ENCODE results near the gene FAM32A. TPM values are rescaled to one million over a fixed set of nuclear protein-coding genes. Genes with fewer than 3 reads are reported as not detected.

The FAM32A gene
- total and polyA plus RNA-seq, 2 donors (not counting 1 experiment from before 2014, with no cell fraction given): 53.4 to 62.0 TPM

GRCh38 chr19:16229322-16229641 lies 44.1 kb downstream of the FAM32A start:
- Histone ChIP-seq H2AFZ (ENCODE audit: insufficient read depth, low read depth, low read length, poor library complexity, severe bottlenecking) (no peak overlapping the region), H3K9ac (ENCODE audit: low read length) (no peak overlapping the region), H3K27ac (ENCODE audit: low read length in 2 of 2) (no peak overlapping the region), H3K79me2 (ENCODE audit: control insufficient read depth, insufficient read depth, low read length) (peaks cover 47% of the 10 kb centered on the region), H3K4me2 (replicated peaks; ENCODE audit: low read depth, low read length, poor library complexity, severe bottlenecking) (no peak overlapping the region), H4K20me1 (ENCODE audit: control insufficient read depth, insufficient read depth, low read length, poor library complexity, severe bottlenecking) (peaks cover 20% of the 10 kb centered on the region), H3K4me3 (ENCODE audit: control extremely low read depth in 1 of 5, extremely low read depth in 1 of 5, insufficient read depth in 1 of 5, low read depth in 2 of 5, low read length in 4 of 5) (no peak overlapping the region), H3K27me3 (replicated peaks in 1 of 4; ENCODE audit: control extremely low read depth in 1 of 4, control insufficient read depth in 3 of 4, insufficient read depth in 4 of 4, low read length in 3 of 4) (no peaks in the 10 kb centered on the region), H3K4me1 (ENCODE audit: control insufficient read depth in 2 of 2, insufficient read depth in 2 of 2, low read length in 2 of 2) (no peaks in the 10 kb centered on the region), H3K9me3 (ENCODE audit: control extremely low read depth in 1 of 3, control insufficient read depth in 2 of 3, insufficient read depth in 1 of 3, low read length in 2 of 3) (no peaks in the 10 kb centered on the region), H3K36me3 (replicated peaks in 1 of 2; ENCODE audit: control extremely low read depth in 1 of 2, control insufficient read depth in 1 of 2, extremely low read depth in 1 of 2, insufficient read depth in 2 of 2, low read length in 1 of 2) (peaks cover 0 to 89% of the 10 kb centered on the region in 2 experiments)
- WGBS (ENCODE audit: insufficient coverage): 94% methylated on average over 9 of the region's 9 CpGs
- H3K27me3 Mint-ChIP-seq: no peaks in the 10 kb centered on the region
- H3K9me3 Mint-ChIP-seq (ENCODE audit: insufficient read depth): no peaks in the 10 kb centered on the region
- no peak overlapping the region for H3K4me3 Mint-ChIP-seq
- no peak for ATAC-seq (ENCODE audit: low read depth)
- no peak for DNase-seq
- intact Hi-C loops (cut with micrococcal nuclease): no loop called here
- CTCF ChIA-PET: no interaction called here
- no peaks in the 10 kb centered on the region for H3K4me1 Mint-ChIP-seq
- no peak overlapping the region for H3K27ac Mint-ChIP-seq
- TF ChIP-seq EZH2 (IDR thresholded peaks at IDR 0.05; ENCODE audit: borderline replicate concordance, insufficient read depth, low read depth, low read length, poor library complexity, severe bottlenecking) (no peak), CTCF (IDR thresholded peaks at IDR 0.05) (no peak)
- POLR2A ChIA-PET: no interaction called here

GRCh38 chr19:16232127-16232526 lies 46.9 kb downstream of the FAM32A start:
- Histone ChIP-seq H3K27me3 (replicated peaks in 1 of 4; ENCODE audit: control extremely low read depth in 1 of 4, control insufficient read depth in 3 of 4, insufficient read depth in 4 of 4, low read length in 3 of 4) (no peaks in the 10 kb centered on the region), H3K9me3 (ENCODE audit: control extremely low read depth in 1 of 3, control insufficient read depth in 2 of 3, insufficient read depth in 1 of 3, low read length in 2 of 3) (peaks cover 0 to under 1% (median 0%) of the 10 kb centered on the region in 3 donors), H3K9ac (ENCODE audit: low read length) (no peak overlapping the region), H2AFZ (ENCODE audit: insufficient read depth, low read depth, low read length, poor library complexity, severe bottlenecking) (no peak overlapping the region), H3K4me2 (replicated peaks; ENCODE audit: low read depth, low read length, poor library complexity, severe bottlenecking) (no peak overlapping the region), H3K79me2 (ENCODE audit: control insufficient read depth, insufficient read depth, low read length) (peaks cover 21% of the 10 kb centered on the region), H3K27ac (ENCODE audit: low read length in 2 of 2) (no peak overlapping the region), H3K4me1 (ENCODE audit: control insufficient read depth in 2 of 2, insufficient read depth in 2 of 2, low read length in 2 of 2) (no peaks in the 10 kb centered on the region), H4K20me1 (ENCODE audit: control insufficient read depth, insufficient read depth, low read length, poor library complexity, severe bottlenecking) (peaks cover 5% of the 10 kb centered on the region), H3K4me3 (ENCODE audit: control extremely low read depth in 1 of 5, extremely low read depth in 1 of 5, insufficient read depth in 1 of 5, low read depth in 2 of 5, low read length in 4 of 5) (no peak overlapping the region), H3K36me3 (replicated peaks in 1 of 2; ENCODE audit: control extremely low read depth in 1 of 2, control insufficient read depth in 1 of 2, extremely low read depth in 1 of 2, insufficient read depth in 2 of 2, low read length in 1 of 2) (peaks cover 0 to 77% of the 10 kb centered on the region in 2 experiments)
- DNase-seq (no peak), ATAC-seq (ENCODE audit: low read depth) (no peak)
- Mint-ChIP-seq H3K4me1 (peaks cover 7% of the 10 kb centered on the region), H3K27ac (no peak overlapping the region), H3K9me3 (ENCODE audit: insufficient read depth) (no peaks in the 10 kb centered on the region), H3K4me3 (no peak overlapping the region), H3K27me3 (no peaks in the 10 kb centered on the region)
- TF ChIP-seq CTCF (IDR thresholded peaks at IDR 0.05): no peak
- TF ChIP-seq EZH2 (IDR thresholded peaks at IDR 0.05; ENCODE audit: borderline replicate concordance, insufficient read depth, low read depth, low read length, poor library complexity, severe bottlenecking): no peak
- WGBS (ENCODE audit: insufficient coverage): 99% methylated on average over 16 of the region's 16 CpGs
- intact Hi-C loops (cut with micrococcal nuclease): no loop called here
- ChIA-PET CTCF (no interaction called here), POLR2A (no interaction called here)
